Endothelial cell of umbilical vein (primary cell): ENCODE measurements around the gene PSG1. TPM values are rescaled to one million over a fixed set of nuclear protein-coding genes. Genes with fewer than 3 reads are reported as not detected.

Source experiments
- BruUV-seq: library from RNA; stranded (reverse); fragments of 400-500 nt; replicated peaks from 2 replicates; lab custom pipeline; 2021; lab: Mats Ljungman, UMichigan
- CTCF ChIA-PET: fragments of 300-600, 350-600 bp; sonication (Branson Sonifier 250); formaldehyde crosslinking; loops from one replicate; lab custom pipeline; 2021; ENCODE audit warnings: antibody characterized with exemption, inconsistent platforms; lab: Charles Lee
- POLR2A ChIA-PET: fragments of 300-600, 350-600 bp; sonication (Branson Sonifier 250); formaldehyde crosslinking; loops from one replicate; lab custom pipeline; 2021; ENCODE audit warnings: antibody characterized with exemption, inconsistent platforms; lab: Charles Lee
- DNase-seq: peaks from one replicate; pipeline ENCODE4 v3.0.0-alpha.2; 2011; ENCODE audit warnings: low read depth, low spot score
- FAIRE-seq: peaks from 2 replicates; lab custom pipeline; 2011; peaks lifted over from hg19 to GRCh38; lab: Jason Lieb, UNC
- H2AFZ ChIP-seq: 2 replicates; pipeline ENCODE4 v1.6.0; 2012; ENCODE audit warnings: low read depth, low read length, control low read depth, inconsistent platforms
- H3K27ac ChIP-seq: 2 replicates; pipeline ENCODE4 v1.5.1; 2011; ENCODE audit warnings: low read depth, mild to moderate bottlenecking, control low read depth, low read length, moderate library complexity; ENCODE audit not compliant: insufficient read depth
- H3K27me3 ChIP-seq, 2 experiments: 2 replicates each; pipeline versions ENCODE4 v1.6.0 to v1.6.1; 2011; ENCODE audit warnings: low read length in 2 of 2, mixed read lengths in 1 of 2; ENCODE audit not compliant: control insufficient read depth in 2 of 2, insufficient read depth in 2 of 2
- H3K36me3 ChIP-seq, 2 experiments: 2 replicates in 1 of 2; 3 replicates in 1 of 2; pipeline ENCODE4 v1.5.1; 2011; ENCODE audit warnings: low read length in 2 of 2, mild to moderate bottlenecking in 1 of 2, moderate library complexity in 1 of 2; ENCODE audit not compliant: control insufficient read depth in 2 of 2, insufficient read depth in 2 of 2; ENCODE audit errors: extremely low read depth in 1 of 2
- H3K4me1 ChIP-seq: 3 replicates; pipeline ENCODE4 v1.5.1; 2011; ENCODE audit warnings: mild to moderate bottlenecking, low read length; ENCODE audit not compliant: control insufficient read depth, insufficient read depth; ENCODE audit errors: extremely low read depth
- H3K4me2 ChIP-seq: 2 replicates; pipeline ENCODE4 v1.6.1; 2011; ENCODE audit warnings: low read length, control low read depth, mixed read lengths; ENCODE audit not compliant: insufficient read depth
- H3K4me3 ChIP-seq, 3 experiments: fragments of 200-600 bp in 1 of 3; sonication (generic), shearing (Covaris generic) in 1 of 3; replicated peaks in 1 of 3; 2 replicates each; pipeline ENCODE4 v1.5.1; 2011 to 2016; ENCODE audit warnings: control low read depth in 3 of 3, low read length in 3 of 3, mild to moderate bottlenecking in 2 of 3, inconsistent platforms in 1 of 3, low read depth in 1 of 3, moderate library complexity in 1 of 3; ENCODE audit not compliant: insufficient read depth in 1 of 3
- H3K79me2 ChIP-seq: 2 replicates; pipeline ENCODE4 v1.6.0; 2012; ENCODE audit warnings: low read length, inconsistent platforms; ENCODE audit not compliant: control insufficient read depth, insufficient read depth
- H3K9ac ChIP-seq: replicated peaks from 2 replicates; pipeline ENCODE3; 2011; ENCODE audit warnings: low read length, control low read depth; ENCODE audit not compliant: insufficient read depth; ENCODE audit errors: extremely low read depth
- H3K9me1 ChIP-seq: replicated peaks from 3 replicates; pipeline ENCODE4 v1.6.0; 2011; ENCODE audit warnings: mild to moderate bottlenecking, low read length; ENCODE audit not compliant: control insufficient read depth, insufficient read depth; ENCODE audit errors: extremely low read depth
- H3K9me3 ChIP-seq: replicated peaks from 2 replicates; pipeline ENCODE4 v1.5.1; 2012; ENCODE audit warnings: low read length, inconsistent platforms; ENCODE audit not compliant: control insufficient read depth, insufficient read depth
- H4K20me1 ChIP-seq: replicated peaks from 2 replicates; pipeline ENCODE3; 2011; ENCODE audit warnings: mild to moderate bottlenecking, low read length; ENCODE audit not compliant: control insufficient read depth, insufficient read depth; ENCODE audit errors: extremely low read depth
- EZH2 ChIP-seq: IDR thresholded peaks from 2 replicates; pipeline ENCODE4 v1.6.1; 2012; ENCODE audit warnings: borderline replicate concordance, low read depth, mild to moderate bottlenecking, moderate library complexity, low read length, inconsistent platforms; ENCODE audit not compliant: severe bottlenecking
- FOS ChIP-seq: IDR thresholded peaks from 2 replicates; pipeline ENCODE4 v1.6.1; 2011; ENCODE audit warnings: mild to moderate bottlenecking, low read length, moderate library complexity, borderline replicate concordance; ENCODE audit not compliant: insufficient read depth
- GATA2 ChIP-seq: IDR thresholded peaks from 2 replicates; pipeline ENCODE4 v1.7.0; 2011; ENCODE audit warnings: low read depth, mild to moderate bottlenecking, moderate library complexity, mixed read lengths, low read length; ENCODE audit not compliant: insufficient read length, insufficient read depth
- JUN ChIP-seq: IDR thresholded peaks from 2 replicates; pipeline ENCODE4 v1.6.1; 2011; ENCODE audit warnings: borderline replicate concordance, low read depth; ENCODE audit not compliant: insufficient read length, insufficient read depth
- MYC ChIP-seq: IDR thresholded peaks from one replicate; pipeline ENCODE4 v1.6.1; 2011; ENCODE audit warnings: mild to moderate bottlenecking, low read depth, low read length
- POLR2A ChIP-seq: IDR thresholded peaks from 2 replicates; pipeline ENCODE4 v1.6.1; 2012; ENCODE audit warnings: low read depth, mild to moderate bottlenecking, control low read depth, low read length
- POLR2AphosphoS5 ChIP-seq: IDR thresholded peaks from 2 replicates; pipeline ENCODE4 v1.6.1; 2012; ENCODE audit warnings: low read depth, mild to moderate bottlenecking, control low read depth, low read length, moderate library complexity; ENCODE audit not compliant: insufficient read depth
- dilution Hi-C: fragments of 300-500 bp; cut with MboI; formaldehyde crosslinking; loops from one replicate; pipeline ENCODE4 v1.15.0; 2019; ENCODE audit warnings: low sequenced_read_pairs; ENCODE audit not compliant: extremely low pct_ligation_motif_present
- intact Hi-C: fragments of 100-400 bp; cut with micrococcal nuclease; formaldehyde crosslinking; loops from one replicate; pipeline ENCODE4 v1.10.0; 2022
- polyA plus RNA-seq, 4 experiments: library from polyadenylated mRNA; depleted of rRNA in 3 of 4; stranded (reverse) in 3 of 4; unstranded in 1 of 4; fragments of >200 nt; gene quantifications; 2 replicates each; pipeline versions ENCODE4 v1.2.1 to v1.2.3, GENCODE V29; 2011 to 2012; ENCODE audit warnings: missing spikeins in 1 of 4
- total RNA-seq: library from RNA; stranded (reverse); gene quantifications from 2 replicates; pipeline ENCODE4 v1.2.3, GENCODE V29; 2021
- TF ChIP-seq, protein P1 (sequence below), 2 donors: IDR thresholded peaks; 1 replicate in 1 of 2; 2 replicates in 1 of 2; pipeline ENCODE4 v1.5.1; 2011; ENCODE audit warnings: low read length in 2 of 2, mild to moderate bottlenecking in 2 of 2, moderate library complexity in 2 of 2, control low read depth in 1 of 2, inconsistent platforms in 1 of 2, low read depth in 1 of 2; ENCODE audit not compliant: insufficient read depth in 1 of 2; ENCODE audit errors: extremely low read depth in 1 of 2
- TF ChIP-seq, protein P2 (sequence below): IDR thresholded peaks from 2 replicates; pipeline ENCODE4 v1.6.1; 2011; ENCODE audit not compliant: insufficient read depth, insufficient read length

PSG1 gene
- total and polyA plus RNA-seq, 2 donors (not counting 3 experiments of a cell fraction or from before 2014, with no cell fraction given): not detected

DNA sequence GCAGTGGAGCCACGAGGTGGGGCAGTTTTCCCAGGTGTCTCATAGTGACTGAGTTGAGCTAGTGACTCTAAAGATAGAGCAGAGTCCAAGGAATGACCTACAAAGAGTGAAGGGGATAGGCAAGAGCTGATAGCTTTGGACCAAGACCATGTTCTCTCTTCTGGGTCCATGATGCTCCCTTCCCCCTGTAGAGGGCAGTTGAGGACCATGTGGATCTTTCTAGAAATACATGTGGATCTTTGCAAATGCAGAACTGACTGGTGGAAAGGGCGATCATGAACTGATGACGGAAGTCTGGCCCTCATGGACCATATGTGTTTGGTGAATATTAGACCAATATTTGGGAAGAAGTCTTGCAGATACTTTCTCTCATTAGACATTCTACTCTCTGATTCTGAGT lies 6.9 kb downstream of the PSG1 start:
- DNase-seq (no peak), FAIRE-seq (no peak)
- Histone ChIP-seq H3K79me2 (no peaks in the 10 kb centered on the region), H3K4me3 (no peak overlapping the region), H3K27ac (no peak overlapping the region), H2AFZ (no peak overlapping the region), H3K9me3 (no peaks in the 10 kb centered on the region), H4K20me1 (no peaks in the 10 kb centered on the region), H3K9me1 (no peaks in the 10 kb centered on the region), H3K36me3 (no peaks in the 10 kb centered on the region), H3K9ac (no peak overlapping the region), H3K27me3 (no peaks in the 10 kb centered on the region), H3K4me1 (no peaks in the 10 kb centered on the region), H3K4me2 (no peak overlapping the region)
- ChIA-PET CTCF (no interaction called here), POLR2A (no interaction called here)
- intact Hi-C loops: no loop called here
- TF ChIP-seq, protein P1, sequence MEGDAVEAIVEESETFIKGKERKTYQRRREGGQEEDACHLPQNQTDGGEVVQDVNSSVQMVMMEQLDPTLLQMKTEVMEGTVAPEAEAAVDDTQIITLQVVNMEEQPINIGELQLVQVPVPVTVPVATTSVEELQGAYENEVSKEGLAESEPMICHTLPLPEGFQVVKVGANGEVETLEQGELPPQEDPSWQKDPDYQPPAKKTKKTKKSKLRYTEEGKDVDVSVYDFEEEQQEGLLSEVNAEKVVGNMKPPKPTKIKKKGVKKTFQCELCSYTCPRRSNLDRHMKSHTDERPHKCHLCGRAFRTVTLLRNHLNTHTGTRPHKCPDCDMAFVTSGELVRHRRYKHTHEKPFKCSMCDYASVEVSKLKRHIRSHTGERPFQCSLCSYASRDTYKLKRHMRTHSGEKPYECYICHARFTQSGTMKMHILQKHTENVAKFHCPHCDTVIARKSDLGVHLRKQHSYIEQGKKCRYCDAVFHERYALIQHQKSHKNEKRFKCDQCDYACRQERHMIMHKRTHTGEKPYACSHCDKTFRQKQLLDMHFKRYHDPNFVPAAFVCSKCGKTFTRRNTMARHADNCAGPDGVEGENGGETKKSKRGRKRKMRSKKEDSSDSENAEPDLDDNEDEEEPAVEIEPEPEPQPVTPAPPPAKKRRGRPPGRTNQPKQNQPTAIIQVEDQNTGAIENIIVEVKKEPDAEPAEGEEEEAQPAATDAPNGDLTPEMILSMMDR (IDR thresholded peaks at IDR 0.05; ENCODE audit: extremely low read depth in 1 of 2, insufficient read depth in 1 of 2, low read depth in 1 of 2, low read length in 2 of 2): no peak
- TF ChIP-seq, protein P2, sequence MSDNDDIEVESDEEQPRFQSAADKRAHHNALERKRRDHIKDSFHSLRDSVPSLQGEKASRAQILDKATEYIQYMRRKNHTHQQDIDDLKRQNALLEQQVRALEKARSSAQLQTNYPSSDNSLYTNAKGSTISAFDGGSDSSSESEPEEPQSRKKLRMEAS: no peak
- TF ChIP-seq GATA2 (no peak), FOS (no peak), JUN (no peak), EZH2 (no peak), POLR2AphosphoS5 (no peak), MYC (no peak), POLR2A (no peak)
- no TSS peak for BruUV-seq
- dilution Hi-C loops: no loop called here
